NB4 (cell line): ENCODE measurements around the gene CD96.

Experiments used
- TF ChIP-seq, protein P1 (sequence below): IDR thresholded peaks from one replicate; pipeline ENCODE4 v1.5.1; 2012; ENCODE audit warnings: low read depth, low read length
- TF ChIP-seq, protein P2 (sequence below): IDR thresholded peaks from 2 replicates; pipeline ENCODE4 v1.6.1; 2011; ENCODE audit warnings: low read depth, low read length

DNA sequence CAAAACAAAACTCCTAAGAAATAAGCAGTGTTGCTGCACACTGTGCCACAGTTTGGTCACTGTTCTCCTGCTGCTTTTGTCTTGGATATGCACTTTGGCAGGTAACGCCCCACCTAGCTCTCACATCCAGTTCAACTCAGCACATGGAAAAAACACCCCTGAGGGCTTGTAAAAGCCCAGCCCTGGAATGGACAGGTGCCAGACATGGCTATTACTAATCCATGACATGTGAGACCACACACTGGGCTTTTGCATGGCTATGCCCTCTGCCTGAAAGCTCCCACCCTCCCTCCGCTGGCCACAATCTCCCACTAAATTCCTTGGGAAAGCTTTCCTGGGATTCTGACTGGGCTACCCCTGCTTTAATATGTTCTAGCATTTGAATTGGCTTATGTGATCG is 77.8 kb downstream of the CD96 start:
- TF ChIP-seq, protein P1, sequence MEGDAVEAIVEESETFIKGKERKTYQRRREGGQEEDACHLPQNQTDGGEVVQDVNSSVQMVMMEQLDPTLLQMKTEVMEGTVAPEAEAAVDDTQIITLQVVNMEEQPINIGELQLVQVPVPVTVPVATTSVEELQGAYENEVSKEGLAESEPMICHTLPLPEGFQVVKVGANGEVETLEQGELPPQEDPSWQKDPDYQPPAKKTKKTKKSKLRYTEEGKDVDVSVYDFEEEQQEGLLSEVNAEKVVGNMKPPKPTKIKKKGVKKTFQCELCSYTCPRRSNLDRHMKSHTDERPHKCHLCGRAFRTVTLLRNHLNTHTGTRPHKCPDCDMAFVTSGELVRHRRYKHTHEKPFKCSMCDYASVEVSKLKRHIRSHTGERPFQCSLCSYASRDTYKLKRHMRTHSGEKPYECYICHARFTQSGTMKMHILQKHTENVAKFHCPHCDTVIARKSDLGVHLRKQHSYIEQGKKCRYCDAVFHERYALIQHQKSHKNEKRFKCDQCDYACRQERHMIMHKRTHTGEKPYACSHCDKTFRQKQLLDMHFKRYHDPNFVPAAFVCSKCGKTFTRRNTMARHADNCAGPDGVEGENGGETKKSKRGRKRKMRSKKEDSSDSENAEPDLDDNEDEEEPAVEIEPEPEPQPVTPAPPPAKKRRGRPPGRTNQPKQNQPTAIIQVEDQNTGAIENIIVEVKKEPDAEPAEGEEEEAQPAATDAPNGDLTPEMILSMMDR: no peak
- TF ChIP-seq, protein P2, sequence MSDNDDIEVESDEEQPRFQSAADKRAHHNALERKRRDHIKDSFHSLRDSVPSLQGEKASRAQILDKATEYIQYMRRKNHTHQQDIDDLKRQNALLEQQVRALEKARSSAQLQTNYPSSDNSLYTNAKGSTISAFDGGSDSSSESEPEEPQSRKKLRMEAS: no peak
